Suprapubic skin (tissue), 4 donors: ENCODE results near the gene RNASEL. TPM values are rescaled to one million over a fixed set of nuclear protein-coding genes. Genes with fewer than 3 reads are reported as not detected.

Experiments
- DNase-seq, 2 donors: peaks; one replicate each; pipeline ENCODE4 v3.0.0-alpha.2; 2019; ENCODE audit warnings: low spot score in 2 of 2
- H3K27ac ChIP-seq: fragments of 200-600 bp; sonication (generic); one replicate; pipeline ENCODE4 v1.5.1; 2019
- H3K27me3 ChIP-seq: fragments of 200-600 bp; sonication (generic); one replicate; pipeline ENCODE4 v1.5.1; 2019
- H3K36me3 ChIP-seq: fragments of 200-600 bp; sonication (generic); one replicate; pipeline ENCODE4 v1.5.1; 2019
- H3K4me1 ChIP-seq: fragments of 200-600 bp; sonication (generic); one replicate; pipeline ENCODE4 v1.5.1; 2019
- H3K4me3 ChIP-seq: fragments of 200-600 bp; sonication (generic); one replicate; pipeline ENCODE4 v1.5.1; 2019; ENCODE audit warnings: mild to moderate bottlenecking
- H3K9me3 ChIP-seq: fragments of 200-600 bp; sonication (generic); one replicate; pipeline ENCODE4 v1.5.1; 2019
- EP300 ChIP-seq: sonication (generic); formaldehyde crosslinking; IDR thresholded peaks from one replicate; pipeline ENCODE4 v1.6.1; 2017; ENCODE audit warnings: antibody characterized with exemption
- POLR2A ChIP-seq, 2 donors: fragments of 450-650 bp; IDR thresholded peaks; one replicate each; pipeline ENCODE4 v1.6.1; 2017; ENCODE audit warnings: antibody characterized with exemption in 2 of 2, mild to moderate bottlenecking in 2 of 2, moderate library complexity in 2 of 2
- POLR2AphosphoS5 ChIP-seq, 3 donors: sonication (generic); formaldehyde crosslinking; IDR thresholded peaks; one replicate each; pipeline ENCODE4 v1.6.1; 2017; ENCODE audit warnings: antibody characterized with exemption in 3 of 3
- WGBS: methylation state at CpG from one replicate; pipeline ENCODE4 v1.1.5; 2018; 5-methylcytosine and 5-hydroxymethylcytosine counted together
- total RNA-seq, 4 donors: library from RNA; depleted of rRNA; stranded (reverse); fragments of >200 nt; gene quantifications; one replicate each; pipeline ENCODE4 v1.1.0, GENCODE V29; 2016
- TF ChIP-seq, protein P1 (sequence below), 2 donors: fragments of 200-600 bp in 1 of 2; fragments of 450-650 bp in 1 of 2; sonication (generic) in 1 of 2; IDR thresholded peaks; one replicate each; pipeline ENCODE4 v1.5.1; 2016 to 2019; ENCODE audit warnings: antibody characterized with exemption in 2 of 2, mild to moderate bottlenecking in 1 of 2, moderate library complexity in 1 of 2

Gene RNASEL
- total RNA-seq, 4 donors from 2014 or later: 4.1 to 10.7 (median 6.2) TPM

DNA sequence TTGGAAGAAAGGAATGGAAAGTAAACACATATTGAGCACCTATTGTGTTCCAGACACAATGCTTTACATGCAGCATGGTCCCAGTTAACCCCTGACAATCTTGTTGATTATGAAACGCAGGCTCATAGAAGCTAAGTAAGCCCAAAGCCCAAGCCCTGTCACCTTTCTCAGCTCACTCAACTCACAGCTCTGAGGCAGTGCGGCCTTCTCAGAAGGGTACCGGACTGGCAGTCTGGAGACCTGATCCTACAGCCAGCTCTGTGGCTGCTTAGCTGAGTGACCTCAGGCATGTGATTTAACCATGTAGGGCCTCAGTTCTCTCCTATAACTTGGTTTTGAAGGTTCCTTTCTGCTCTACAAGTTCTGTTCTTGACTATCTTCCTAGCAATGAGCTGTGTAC lies 464 bp upstream of the RNASEL start:
- Histone ChIP-seq H3K36me3 (no peaks in the 10 kb centered on the region), H3K9me3 (no peaks in the 10 kb centered on the region), H3K4me3 (peak overlapping the region; percentile 64), H3K4me1 (peaks cover 15% of the 10 kb centered on the region), H3K27me3 (no peaks in the 10 kb centered on the region), H3K27ac (no peak overlapping the region)
- no peak for TF ChIP-seq POLR2A (IDR thresholded peaks at IDR 0.05)
- WGBS: 80% methylated on average over 3 of the region's 3 CpGs
- DNase-seq: no peak

DNA sequence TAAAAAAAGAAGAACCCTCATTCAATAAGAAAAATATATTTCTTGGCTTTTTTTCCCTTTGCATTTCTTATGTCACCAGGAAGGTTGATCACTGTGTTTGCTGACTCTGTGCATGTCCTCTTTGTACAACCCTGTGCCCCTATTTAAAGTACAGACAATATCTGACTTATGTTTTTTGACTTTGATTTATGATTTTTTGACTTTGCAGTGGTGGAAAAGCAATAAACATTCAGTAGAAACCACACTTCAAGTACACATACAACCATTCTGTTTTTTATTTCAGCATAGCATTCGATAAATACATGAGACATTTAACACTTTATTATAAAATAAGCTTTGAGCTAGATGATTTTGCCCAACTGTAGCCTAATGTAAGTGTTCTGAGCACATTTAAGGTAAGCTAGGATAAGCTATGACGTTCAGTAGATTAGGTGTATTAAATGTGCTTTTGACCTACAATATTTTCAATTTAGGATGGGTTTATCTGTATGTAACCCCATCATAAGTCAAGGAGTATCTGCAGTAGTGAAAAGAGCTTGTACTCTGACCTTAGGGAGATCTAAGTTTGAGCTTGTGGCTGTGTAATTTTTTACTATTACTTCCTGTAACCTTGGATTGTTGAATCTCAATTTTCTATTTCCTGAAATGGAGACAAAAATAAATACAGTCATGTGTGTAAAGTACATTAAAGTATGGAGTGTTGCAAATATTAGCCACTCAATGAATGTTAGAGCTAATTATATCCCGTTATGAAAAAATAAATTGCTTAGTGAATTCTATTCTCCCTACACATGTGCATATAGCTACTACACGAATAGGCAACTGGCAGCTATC lies 1.2 kb downstream of the RNASEL start:
- H3K4me1 ChIP-seq: peaks cover 19% of the 10 kb centered on the region
- DNase-seq: no peak
- H3K27ac ChIP-seq: peak overlapping the region; percentile 94
- peak overlapping the region; percentile 64 for H3K4me3 ChIP-seq
- TF ChIP-seq POLR2A (IDR thresholded peaks at IDR 0.05): no peak
- no peak for TF ChIP-seq POLR2AphosphoS5 (IDR thresholded peaks at IDR 0.05)
- no peak for TF ChIP-seq EP300
- TF ChIP-seq, protein P1, sequence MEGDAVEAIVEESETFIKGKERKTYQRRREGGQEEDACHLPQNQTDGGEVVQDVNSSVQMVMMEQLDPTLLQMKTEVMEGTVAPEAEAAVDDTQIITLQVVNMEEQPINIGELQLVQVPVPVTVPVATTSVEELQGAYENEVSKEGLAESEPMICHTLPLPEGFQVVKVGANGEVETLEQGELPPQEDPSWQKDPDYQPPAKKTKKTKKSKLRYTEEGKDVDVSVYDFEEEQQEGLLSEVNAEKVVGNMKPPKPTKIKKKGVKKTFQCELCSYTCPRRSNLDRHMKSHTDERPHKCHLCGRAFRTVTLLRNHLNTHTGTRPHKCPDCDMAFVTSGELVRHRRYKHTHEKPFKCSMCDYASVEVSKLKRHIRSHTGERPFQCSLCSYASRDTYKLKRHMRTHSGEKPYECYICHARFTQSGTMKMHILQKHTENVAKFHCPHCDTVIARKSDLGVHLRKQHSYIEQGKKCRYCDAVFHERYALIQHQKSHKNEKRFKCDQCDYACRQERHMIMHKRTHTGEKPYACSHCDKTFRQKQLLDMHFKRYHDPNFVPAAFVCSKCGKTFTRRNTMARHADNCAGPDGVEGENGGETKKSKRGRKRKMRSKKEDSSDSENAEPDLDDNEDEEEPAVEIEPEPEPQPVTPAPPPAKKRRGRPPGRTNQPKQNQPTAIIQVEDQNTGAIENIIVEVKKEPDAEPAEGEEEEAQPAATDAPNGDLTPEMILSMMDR (IDR thresholded peaks at IDR 0.05): no peak
- peaks cover 7% of the 10 kb centered on the region for H3K36me3 ChIP-seq
- H3K27me3 ChIP-seq: no peaks in the 10 kb centered on the region
- 37% methylated on average over 4 of the region's 4 CpGs for WGBS
- H3K9me3 ChIP-seq: no peaks in the 10 kb centered on the region

DNA sequence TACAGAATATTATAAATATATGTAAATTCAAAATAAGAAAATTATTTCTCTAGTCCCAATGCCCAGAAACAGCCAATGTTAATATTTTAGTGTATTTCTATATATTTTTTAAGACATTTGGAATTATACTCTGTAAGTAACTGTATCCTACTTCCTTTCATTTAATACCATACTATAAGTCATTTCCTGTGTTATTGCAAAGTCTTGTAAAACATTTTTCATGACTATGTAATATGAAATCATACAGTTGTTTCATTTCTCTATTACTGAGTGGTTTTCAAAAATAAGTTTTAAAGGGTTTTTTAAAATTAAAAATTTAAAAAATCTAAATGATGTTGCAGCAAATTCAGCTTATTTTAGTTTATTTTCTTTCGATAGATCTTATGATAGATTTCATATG lies 2.0 kb downstream of the RNASEL start:
- 0% methylated on average over 1 of the region's 1 CpG for WGBS
- no peak for DNase-seq
- Histone ChIP-seq H3K4me3 (no peak overlapping the region), H3K36me3 (peaks cover 7% of the 10 kb centered on the region), H3K27ac (no peak overlapping the region), H3K4me1 (peaks cover 19% of the 10 kb centered on the region), H3K27me3 (no peaks in the 10 kb centered on the region), H3K9me3 (no peaks in the 10 kb centered on the region)
- TF ChIP-seq POLR2A (IDR thresholded peaks at IDR 0.05): no peak
- TF ChIP-seq, protein P1 (IDR thresholded peaks at IDR 0.05): no peak
- TF ChIP-seq EP300: no peak
- no peak for TF ChIP-seq POLR2AphosphoS5 (IDR thresholded peaks at IDR 0.05)

DNA sequence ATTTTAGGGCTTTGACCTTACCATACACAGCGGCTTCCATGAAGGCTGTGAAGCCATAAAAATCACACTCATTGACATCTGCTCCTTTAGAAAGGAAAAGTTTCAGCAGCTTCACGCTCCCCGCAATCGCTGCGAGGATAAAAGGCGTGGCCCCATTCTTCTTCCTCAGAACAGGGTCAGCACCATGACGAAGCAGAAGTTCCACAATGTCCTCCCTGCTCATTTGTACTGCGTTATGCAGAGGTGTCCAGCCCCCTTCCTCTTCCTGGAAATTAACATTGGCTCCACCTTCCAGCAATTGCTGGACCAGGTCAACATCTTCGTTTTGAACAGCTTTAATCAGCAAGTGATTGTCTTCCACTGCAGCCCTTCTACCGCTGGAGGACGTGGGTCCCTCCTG lies 2.7 kb downstream of the RNASEL start:
- no peak overlapping the region for H3K27ac ChIP-seq

DNA sequence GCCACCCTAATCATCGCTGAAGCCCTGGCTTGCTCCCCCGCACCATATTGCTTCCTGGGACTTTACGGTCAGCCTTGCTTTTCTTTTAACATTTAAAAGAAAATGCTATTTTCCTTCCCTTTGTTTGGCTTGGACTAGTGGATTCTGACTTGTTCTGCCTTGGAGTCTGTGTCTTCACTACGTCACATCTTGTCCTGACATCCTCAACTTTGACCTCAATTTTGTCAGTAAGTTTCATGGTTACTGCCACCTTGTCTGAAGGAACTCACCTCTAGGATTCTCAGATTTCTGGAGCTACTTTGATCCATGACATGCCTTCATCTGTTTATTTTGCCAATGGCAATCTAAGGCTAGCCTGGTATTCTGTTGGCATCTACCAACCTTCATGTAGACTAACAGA lies 4.3 kb downstream of the RNASEL start:
- no peak for TF ChIP-seq EP300
- no peak for TF ChIP-seq POLR2A (IDR thresholded peaks at IDR 0.05)
- TF ChIP-seq, protein P1 (IDR thresholded peaks at IDR 0.05): no peak
- TF ChIP-seq POLR2AphosphoS5 (IDR thresholded peaks at IDR 0.05): no peak
- H3K9me3 ChIP-seq: no peaks in the 10 kb centered on the region
- H3K27ac ChIP-seq: no peak overlapping the region
- peaks cover 26% of the 10 kb centered on the region for H3K36me3 ChIP-seq
- H3K4me3 ChIP-seq: no peak overlapping the region
- H3K4me1 ChIP-seq: peaks cover 19% of the 10 kb centered on the region
- H3K27me3 ChIP-seq: no peaks in the 10 kb centered on the region
- DNase-seq: no peak
- 94% methylated on average over 4 of the region's 4 CpGs for WGBS

More for the DNA sequence above, 2.7 kb downstream of the RNASEL start:
- no peaks in the 10 kb centered on the region for H3K9me3 ChIP-seq
- TF ChIP-seq POLR2A (IDR thresholded peaks at IDR 0.05) (no peak), EP300 (no peak), POLR2AphosphoS5 (IDR thresholded peaks at IDR 0.05) (no peak)
- TF ChIP-seq, protein P1 (IDR thresholded peaks at IDR 0.05): no peak
- peaks cover 19% of the 10 kb centered on the region for H3K4me1 ChIP-seq
- DNase-seq: no peak
- H3K36me3 ChIP-seq: peaks cover 13% of the 10 kb centered on the region
- no peaks in the 10 kb centered on the region for H3K27me3 ChIP-seq
- WGBS: 92% methylated on average over 11 of the region's 11 CpGs
- no peak overlapping the region for H3K4me3 ChIP-seq
